IMR-90 (cell line): ENCODE measurements around the gene PFKL. TPM values are rescaled to one million over a fixed set of nuclear protein-coding genes. Genes with fewer than 3 reads are reported as not detected.
A peak's percentile ranks its signal among the peaks of the same experiment; 100 is the strongest.

Experiments used
- ATAC-seq: fragments of 200-7000 bp; cut with Tn5 transposase; 2 replicates; pipeline ENCODE4 v1.9.1; 2020; ENCODE audit warnings: low read depth, mild to moderate bottlenecking, moderate library complexity
- BruUV-seq: library from RNA; stranded (reverse); fragments of 400-500 nt; replicated peaks from 2 replicates; lab custom pipeline; 2021; lab: Mats Ljungman, UMichigan
- CTCF ChIA-PET: fragments of 300-600 bp; formaldehyde crosslinking; extraction: SDS; loops from one replicate; lab custom pipeline; 2021; ENCODE audit warnings: antibody characterized with exemption; lab: Yijun Ruan, JAX
- POLR2A ChIA-PET: fragments of 300-600 bp; sonication (Branson Sonifier 250); formaldehyde crosslinking; loops from one replicate; lab custom pipeline; 2022; ENCODE audit warnings: antibody characterized with exemption; ENCODE audit not compliant: unreplicated experiment; lab: Charles Lee
- DNase-seq: peaks from one replicate; pipeline ENCODE4 v3.0.0; 2013
- H2AFZ ChIP-seq: replicated peaks from 2 replicates; pipeline ENCODE3; 2013; ENCODE audit warnings: low read length, mild to moderate bottlenecking; ENCODE audit not compliant: poor library complexity
- H2AK5ac ChIP-seq: 2 replicates; pipeline ENCODE4 v1.6.1; 2013; ENCODE audit warnings: low read depth, low read length, inconsistent platforms
- H2AK9ac ChIP-seq: replicated peaks from 2 replicates; pipeline ENCODE3; 2013; ENCODE audit warnings: mild to moderate bottlenecking, low read depth, low read length, moderate library complexity; ENCODE audit not compliant: poor library complexity
- H2BK120ac ChIP-seq: 2 replicates; pipeline ENCODE4 v1.6.1; 2013; ENCODE audit warnings: low read depth, low read length, inconsistent platforms
- H2BK15ac ChIP-seq: 3 replicates; pipeline ENCODE4 v1.6.1; 2013; ENCODE audit warnings: low read depth, low read length, inconsistent platforms
- H2BK20ac ChIP-seq: 2 replicates; pipeline ENCODE4 v1.6.1; 2013; ENCODE audit warnings: low read depth, mild to moderate bottlenecking, inconsistent platforms, low read length, moderate library complexity
- H2BK5ac ChIP-seq: 2 replicates; pipeline ENCODE4 v1.6.1; 2013; ENCODE audit warnings: mild to moderate bottlenecking, low read depth, low read length, inconsistent platforms; ENCODE audit not compliant: poor library complexity, severe bottlenecking
- H3K14ac ChIP-seq: replicated peaks from 2 replicates; pipeline ENCODE4 v1.6.1; 2013; ENCODE audit warnings: low read depth, low read length, inconsistent platforms
- H3K18ac ChIP-seq: 2 replicates; pipeline ENCODE4 v1.6.1; 2013; ENCODE audit warnings: low read depth, low read length, control low read depth
- H3K23ac ChIP-seq: 2 replicates; pipeline ENCODE4 v1.6.1; 2013; ENCODE audit warnings: low read depth, low read length, inconsistent platforms
- H3K27ac ChIP-seq: 2 replicates; pipeline ENCODE4 v1.5.1; 2013; ENCODE audit warnings: mild to moderate bottlenecking, control low read depth, low read length; ENCODE audit not compliant: insufficient read depth
- H3K27me3 ChIP-seq: 2 replicates; pipeline ENCODE4 v1.6.1; 2013; ENCODE audit warnings: low read length; ENCODE audit not compliant: control insufficient read depth, insufficient read depth
- H3K36me3 ChIP-seq: 2 replicates; pipeline ENCODE4 v1.6.1; 2013; ENCODE audit warnings: low read length, mixed read lengths; ENCODE audit not compliant: control insufficient read depth, insufficient read depth
- H3K4ac ChIP-seq: 2 replicates; pipeline ENCODE4 v1.6.1; 2013; ENCODE audit warnings: low read depth, low read length, inconsistent platforms
- H3K4me1 ChIP-seq: 2 replicates; pipeline ENCODE4 v1.6.1; 2013; ENCODE audit warnings: low read length, mixed read lengths; ENCODE audit not compliant: control insufficient read depth, insufficient read depth
- H3K4me2 ChIP-seq: 2 replicates; pipeline ENCODE4 v1.6.1; 2013; ENCODE audit warnings: low read depth, mild to moderate bottlenecking, control low read depth, low read length, moderate library complexity
- H3K4me3 ChIP-seq: 2 replicates; pipeline ENCODE4 v1.5.1; 2013; ENCODE audit warnings: low read depth, mild to moderate bottlenecking, control low read depth, low read length, moderate library complexity; ENCODE audit not compliant: insufficient read depth
- H3K56ac ChIP-seq: 2 replicates; pipeline ENCODE4 v1.6.1; 2013; ENCODE audit warnings: low read length, inconsistent platforms; ENCODE audit not compliant: insufficient read depth; ENCODE audit errors: extremely low read depth
- H3K79me1 ChIP-seq, 2 experiments: 2 replicates each; pipeline ENCODE4 v1.6.1; 2013; ENCODE audit warnings: low read length in 2 of 2, inconsistent platforms in 1 of 2, low read depth in 1 of 2
- H3K9ac ChIP-seq: 2 replicates; pipeline ENCODE4 v1.6.1; 2013; ENCODE audit warnings: low read depth, low read length, control low read depth
- H3K9me1 ChIP-seq: 2 replicates; pipeline ENCODE4 v1.6.1; 2013; ENCODE audit warnings: low read length, inconsistent platforms; ENCODE audit not compliant: insufficient read depth
- H3K9me3 ChIP-seq: 2 replicates; pipeline ENCODE4 v1.6.1; 2013; ENCODE audit warnings: low read length; ENCODE audit not compliant: control insufficient read depth, insufficient read depth
- H4K20me1 ChIP-seq: 2 replicates; pipeline ENCODE4 v1.6.1; 2013; ENCODE audit warnings: low read length, inconsistent platforms; ENCODE audit not compliant: insufficient read depth
- H4K5ac ChIP-seq: 2 replicates; pipeline ENCODE4 v1.6.1; 2013; ENCODE audit warnings: mild to moderate bottlenecking, low read depth, low read length, control low read depth
- H4K8ac ChIP-seq, 2 experiments: 2 replicates each; pipeline ENCODE4 v1.6.1; 2013; ENCODE audit warnings: low read depth in 2 of 2, low read length in 2 of 2, control low read depth in 1 of 2, inconsistent platforms in 1 of 2
- H4K91ac ChIP-seq: 2 replicates; pipeline ENCODE4 v1.6.1; 2013; ENCODE audit warnings: low read depth, low read length, inconsistent platforms; ENCODE audit not compliant: insufficient read depth
- BHLHE40 ChIP-seq: fragments of 150-350 bp; IDR thresholded peaks from 2 replicates; pipeline ENCODE4 v1.6.1; 2016; ENCODE audit warnings: mild to moderate bottlenecking, low read depth, low read length
- MAFK ChIP-seq: IDR thresholded peaks from 2 replicates; pipeline ENCODE4 v1.6.1; 2012; ENCODE audit warnings: low read depth, low read length, improper control_type of control experiment
- MAZ ChIP-seq: IDR thresholded peaks from 2 replicates; pipeline ENCODE4 v1.6.1; 2012; ENCODE audit warnings: low read depth, mild to moderate bottlenecking, low read length, improper control_type of control experiment, moderate library complexity, borderline replicate concordance
- RAD21 ChIP-seq: IDR thresholded peaks from 2 replicates; pipeline ENCODE4 v1.6.1; 2012; ENCODE audit warnings: low read length, improper control_type of control experiment
- WGBS, 2 experiments: methylation state at CpG; one replicate each; pipeline versions ENCODE4 v1.1.5 to v1.1.7; 2013; ENCODE audit warnings: missing lambda C conversion rate in 2 of 2; ENCODE audit not compliant: insufficient read length in 1 of 2; ENCODE audit errors: extremely low coverage in 2 of 2; 5-methylcytosine and 5-hydroxymethylcytosine counted together
- dilution Hi-C: fragments of 300-500 bp; cut with HindIII; formaldehyde crosslinking; loops from one replicate; pipeline ENCODE4 v1.14.3; 2018; ENCODE audit warnings: low sequenced_read_pairs; ENCODE audit not compliant: unreplicated experiment
- in situ Hi-C: fragments of 300-500 bp; cut with MboI; formaldehyde crosslinking; loops from 3 replicates; pipeline ENCODE4 v1.14.3; 2019; ENCODE audit warnings: low sequenced_read_pairs, inconsistent platforms, mixed read lengths
- intact Hi-C: fragments of 100-400 bp; cut with micrococcal nuclease; formaldehyde crosslinking; loops from 2 replicates; pipeline ENCODE4 v1.10.0; 2022
- polyA plus RNA-seq, 3 experiments: library from polyadenylated mRNA; depleted of rRNA; stranded (reverse); fragments of >200 nt; gene quantifications; 2 replicates each; pipeline ENCODE4 v1.2.3, GENCODE V29; 2012; ENCODE audit warnings: low replicate concordance in 1 of 3
- total RNA-seq: library from RNA; depleted of rRNA; stranded (reverse); fragments of >200 nt; gene quantifications from 2 replicates; pipeline ENCODE4 v1.2.3, GENCODE V29; 2012

PFKL gene
- total and polyA plus RNA-seq, 2 of the 4 experiments (the other 2 are of a cell fraction), result 103 to 126 TPM

- Histone ChIP-seq H2AK9ac (peak overlapping the region; percentile 50), H3K36me3 (peaks cover 51% of the 10 kb centered on the region), H3K4ac (no peak overlapping the region), H4K8ac (no peak overlapping the region), H3K9ac (no peak overlapping the region), H3K56ac (no peak overlapping the region), H3K4me3 (no peak overlapping the region), H3K9me3 (no peaks in the 10 kb centered on the region), H2AFZ (peak overlapping the region; percentile 21), H3K14ac (no peak overlapping the region), H3K27me3 (no peaks in the 10 kb centered on the region), H3K23ac (no peak overlapping the region), H3K4me1 (no peaks in the 10 kb centered on the region), H3K4me2 (no peak overlapping the region), H4K91ac (no peak overlapping the region), H2AK5ac (no peak overlapping the region), H2BK120ac (no peak overlapping the region), H2BK15ac (no peak overlapping the region), H3K27ac (no peak overlapping the region), H4K20me1 (peaks cover 11% of the 10 kb centered on the region), H4K5ac (no peak overlapping the region), H3K79me1 (no peaks in the 10 kb centered on the region), H2BK5ac (no peak overlapping the region), H3K9me1 (no peaks in the 10 kb centered on the region), H2BK20ac (no peak overlapping the region), H3K18ac (no peak overlapping the region)
- no peak for DNase-seq
- dilution Hi-C loops, result no loop called here
- in situ Hi-C loops, result no loop called here
- no peak for ATAC-seq
- ChIA-PET CTCF (no interaction called here), POLR2A (no interaction called here)
- intact Hi-C loops, result no loop called here
- WGBS, 2 experiments, result 96% methylated on average over 12 of the region's 44 CpGs; no CpG with 5 or more reads in 1 of the 2 experiments
- TF ChIP-seq RAD21 (no peak), MAFK (no peak), MAZ (no peak), BHLHE40 (no peak)
- BruUV-seq, result no TSS peak
Measured at GRCh38 chr21:44325386-44326271, 25.8 kb downstream of the PFKL start.
